ENCODE results near the gene DNTTIP2.
"Not testable (repeated sequence)": the region's sequence is repeated elsewhere in the genome, so short reads cannot be mapped to it uniquely, and the experiment has no call there.

DNTTIP2 gene

DNA sequence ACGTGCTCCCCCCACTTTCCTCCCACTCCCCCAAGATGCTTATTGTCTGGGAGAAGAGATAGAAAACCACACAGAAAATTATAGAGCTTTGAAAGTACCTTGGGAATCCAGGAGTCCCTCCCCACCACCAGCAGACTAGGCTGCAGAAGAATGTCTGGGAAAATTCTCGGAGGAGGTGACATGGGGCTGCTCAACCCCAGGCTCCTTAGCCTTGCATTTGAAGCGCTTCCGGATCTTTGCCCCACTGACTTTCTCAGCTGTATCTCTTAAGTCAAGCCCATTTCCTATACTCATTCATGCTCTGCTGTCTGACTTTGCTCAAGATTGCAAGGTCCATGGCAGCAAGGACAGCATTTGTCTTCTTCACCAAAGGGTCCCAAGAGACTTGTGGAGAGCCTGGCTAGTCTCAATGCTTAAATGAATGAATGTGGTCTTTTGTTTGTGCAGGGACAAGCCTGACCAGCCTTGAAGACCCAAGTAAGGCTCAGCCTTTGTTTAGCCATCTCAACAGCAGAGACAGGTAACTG lies 38.0 kb downstream of the DNTTIP2 start:
- no peak for DNase-seq

DNA sequence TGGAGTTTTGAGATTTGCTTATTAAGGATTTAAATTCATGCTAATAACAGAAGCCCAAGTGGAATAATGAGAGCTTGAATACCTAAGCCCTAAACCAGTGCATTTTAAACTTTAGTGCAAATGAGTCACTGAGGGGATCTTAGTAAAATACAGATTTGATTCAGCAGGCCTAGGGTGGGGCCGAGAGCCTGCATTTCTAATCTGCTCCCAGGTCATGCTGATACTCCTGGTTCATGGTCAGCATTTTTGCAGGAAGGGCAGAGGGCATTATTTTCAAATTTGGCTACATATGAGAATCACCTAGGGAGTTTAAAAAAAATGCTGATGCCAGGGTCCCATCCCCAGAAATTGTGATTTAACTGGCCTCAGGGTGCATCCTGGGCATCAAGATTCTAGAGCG lies 39.3 kb downstream of the DNTTIP2 start:
- DNase-seq = no peak

DNA sequence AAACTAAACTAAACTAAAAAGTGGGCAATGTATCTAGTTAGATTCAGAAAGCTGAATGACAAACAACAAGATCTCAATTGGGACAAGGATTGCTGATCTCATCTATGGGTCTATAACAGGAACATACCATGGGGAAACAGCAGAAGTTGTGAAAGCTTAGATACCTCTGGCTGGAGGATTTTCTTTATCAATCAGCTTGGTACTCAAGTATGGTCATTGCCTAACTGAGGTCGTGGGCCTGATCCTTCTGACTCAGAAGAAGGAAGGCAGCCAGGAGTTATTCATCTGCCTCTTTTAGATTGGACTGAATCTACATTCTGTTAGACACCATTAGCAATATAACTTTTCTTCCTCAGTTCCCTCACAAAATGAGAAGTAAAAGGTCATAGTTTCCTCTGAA lies 39.7 kb downstream of the DNTTIP2 start:
- no peak for DNase-seq

- no peak for DNase-seq
Observed at GRCh38 chr1:93837961-93838360, 41.0 kb downstream of the DNTTIP2 start.

DNA sequence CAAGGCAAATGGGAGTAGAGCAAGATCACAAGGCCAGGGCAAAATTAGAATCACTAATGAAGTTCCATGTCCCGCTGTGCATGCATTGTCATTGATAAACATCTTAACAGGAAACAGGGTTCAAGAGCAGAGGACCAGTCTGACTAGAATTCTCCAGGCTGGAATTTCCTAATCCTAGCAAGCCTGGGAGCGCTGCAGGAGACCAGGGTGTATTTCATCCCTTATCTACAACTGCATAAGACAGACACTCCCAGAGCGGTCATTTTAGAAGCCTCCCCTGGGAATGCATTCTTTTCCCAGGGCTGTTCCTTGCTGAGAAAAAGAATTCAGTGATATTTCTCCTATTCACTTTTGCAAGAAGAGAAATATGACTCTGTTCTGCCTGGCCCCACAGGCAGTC lies 45.7 kb downstream of the DNTTIP2 start:
- DNase-seq = not testable (repeated sequence)

DNA sequence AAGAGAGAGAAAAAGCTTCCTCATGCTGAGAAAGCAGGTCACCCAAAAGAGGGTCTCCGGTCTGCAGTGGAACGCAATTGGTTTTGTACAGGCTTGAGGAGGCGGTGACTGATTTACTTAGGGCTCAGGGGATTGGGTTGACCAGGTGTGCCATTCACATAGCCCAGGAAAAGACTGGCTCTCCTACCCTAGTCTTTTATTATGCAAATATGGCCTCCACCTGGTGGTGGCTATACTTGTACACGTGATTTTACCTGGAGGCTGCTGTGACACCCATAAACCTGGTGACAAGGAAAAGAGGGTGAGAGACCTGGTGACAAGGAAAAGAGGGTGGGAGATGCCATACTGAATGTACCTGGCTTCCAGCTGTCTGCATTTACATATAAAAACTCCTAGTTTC lies 49.9 kb downstream of the DNTTIP2 start:
- no peak for DNase-seq

GRCh38 chr1:93828367-93828755 lies 50.6 kb downstream of the DNTTIP2 start:
- DNase-seq = no peak

- DNase-seq = no peak
Observed at GRCh38 chr1:93827633-93828366, 51.2 kb downstream of the DNTTIP2 start.

GRCh38 chr1:93827128-93827527 lies 51.9 kb downstream of the DNTTIP2 start:
- no peak for DNase-seq

GRCh38 chr1:93824834-93825233 lies 54.2 kb downstream of the DNTTIP2 start:
- no peak for DNase-seq

DNA sequence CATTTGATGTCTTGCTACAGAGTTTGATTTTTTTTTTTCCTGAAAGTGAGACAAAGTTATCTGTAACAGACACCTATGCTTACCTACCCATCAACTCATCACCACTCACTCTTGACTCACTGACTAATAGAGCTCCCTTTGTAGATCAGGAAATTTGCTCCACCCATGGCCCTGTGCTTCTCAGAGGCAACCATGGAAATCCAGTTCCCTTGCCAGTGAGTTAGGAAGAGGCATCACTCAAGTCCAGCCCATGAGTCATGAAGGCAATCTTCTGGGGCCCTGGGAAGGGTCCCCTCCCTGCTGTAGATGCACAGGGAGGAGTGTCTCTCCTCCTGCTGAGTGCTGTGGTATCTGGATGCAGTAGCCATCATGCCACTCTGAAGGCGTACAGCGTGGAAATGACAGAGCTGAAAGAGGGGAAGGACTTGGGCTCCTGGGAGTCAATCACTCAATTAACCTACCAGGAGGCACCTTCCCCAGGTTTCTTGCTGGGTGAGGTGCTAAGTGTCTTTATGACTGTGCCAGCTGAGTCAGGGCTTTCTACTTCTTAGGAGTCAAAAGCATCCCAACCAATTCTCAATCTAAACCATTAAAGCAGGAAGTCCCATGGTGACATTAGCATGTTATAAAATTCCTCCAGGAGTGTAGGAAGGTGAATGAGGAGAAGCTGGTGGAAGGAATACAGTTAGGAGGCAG lies 56.1 kb downstream of the DNTTIP2 start:
- DNase-seq = no peak

DNA sequence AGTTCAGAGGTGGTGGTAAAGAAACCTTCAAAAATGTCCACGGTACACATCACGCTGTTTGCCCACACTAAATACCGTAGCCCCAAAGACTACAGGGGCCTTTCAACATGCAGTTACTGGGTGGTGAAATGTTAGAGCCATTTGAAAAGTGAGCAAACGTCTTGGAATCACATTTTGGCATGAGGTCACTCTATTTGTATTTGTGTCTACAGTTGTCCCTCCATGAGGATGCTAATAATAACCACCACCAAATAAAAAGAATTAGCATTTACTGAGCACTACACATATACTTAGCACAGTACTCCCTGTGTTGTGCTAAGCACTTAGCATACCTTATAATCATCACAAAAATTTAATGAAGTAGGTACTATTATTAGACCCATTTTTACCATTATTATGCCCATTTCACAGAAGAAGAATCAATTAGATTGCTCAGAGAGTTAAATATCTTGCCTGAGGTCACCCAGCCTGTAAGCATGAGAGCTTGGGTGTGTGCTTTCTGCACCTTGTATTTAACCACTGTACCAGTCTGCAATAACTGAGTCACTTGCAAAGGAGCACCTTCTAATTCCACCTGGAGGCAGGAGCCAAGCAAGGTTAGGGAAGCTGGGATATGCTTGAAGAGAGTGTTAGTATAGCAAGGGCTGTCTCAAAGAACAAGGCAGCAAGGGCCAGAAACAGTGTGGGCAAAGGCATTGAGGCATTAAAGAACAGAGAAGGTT lies 57.4 kb downstream of the DNTTIP2 start:
- DNase-seq = no peak

DNA sequence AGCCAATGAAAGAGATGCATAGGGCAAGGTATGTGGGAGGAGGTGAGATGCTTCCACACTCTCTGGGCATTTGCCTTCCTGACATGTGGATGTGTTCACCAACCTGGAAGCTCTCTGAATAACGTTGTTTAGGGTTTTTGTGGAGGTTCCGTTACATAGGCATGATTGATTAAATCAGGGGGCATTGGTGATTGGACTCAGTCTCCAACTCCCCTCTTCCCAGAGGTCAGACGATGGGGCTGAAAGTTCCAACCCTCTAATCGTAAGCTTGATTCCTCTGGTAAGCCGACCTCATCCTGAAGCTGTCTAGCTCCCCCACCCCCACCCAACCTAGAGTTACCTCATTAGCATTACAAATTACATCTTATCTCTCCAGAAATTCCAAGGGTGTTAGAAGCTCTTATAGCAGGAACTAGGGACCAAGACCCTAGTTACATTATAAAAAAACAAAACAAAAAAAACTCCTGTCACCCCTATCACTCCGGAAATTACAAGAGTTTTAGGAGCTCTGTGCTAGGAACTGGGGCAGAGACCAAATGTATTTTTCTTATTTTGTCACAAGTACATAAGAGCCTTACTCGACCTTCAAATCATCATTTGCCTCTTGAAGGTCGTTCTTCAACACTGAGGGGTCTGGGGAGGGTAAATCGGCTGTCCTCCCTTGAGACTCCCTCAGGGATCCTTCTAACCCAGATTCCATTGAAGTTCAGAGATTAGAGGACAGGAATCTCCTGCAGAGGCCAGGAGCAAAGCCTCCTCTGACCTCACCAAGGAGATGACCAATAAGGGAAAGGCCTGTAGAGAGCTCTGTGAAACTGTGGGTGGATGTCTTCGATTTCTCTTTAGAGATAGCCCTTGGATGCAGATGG lies 58.2 kb downstream of the DNTTIP2 start:
- no peak for DNase-seq

DNA sequence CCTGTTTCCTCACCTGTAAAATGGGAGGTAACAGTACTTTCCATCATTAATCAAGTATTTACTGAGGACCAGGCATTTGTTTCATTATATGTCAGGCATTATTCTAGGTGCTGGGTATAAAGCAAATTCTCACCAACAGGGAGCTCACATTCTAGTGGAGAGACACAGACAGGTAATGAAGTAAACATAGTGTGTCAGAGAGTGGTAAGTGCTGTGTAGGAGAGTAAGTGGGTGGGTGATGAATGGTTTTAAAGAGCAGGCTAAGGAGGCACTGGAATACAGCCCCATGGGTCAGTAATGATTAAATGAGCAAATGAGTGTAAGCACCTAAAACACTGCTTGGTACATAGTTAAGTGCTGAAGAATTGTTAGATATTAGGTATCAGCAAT lies 60.4 kb downstream of the DNTTIP2 start:
- DNase-seq = no peak

- no peak for DNase-seq
Observed at GRCh38 chr1:93817819-93818569, 61.0 kb downstream of the DNTTIP2 start.

GRCh38 chr1:93816970-93817678 lies 61.9 kb downstream of the DNTTIP2 start:
- peak; percentile 53 for DNase-seq
